SK-N-SH treated with all-trans-retinoic acid at 6 μM for 48 hours (cell line): ENCODE results near the gene ACTL9.

Experiments used
- CREB5 ChIP-seq: fragments of 250-450 bp; sonication (Bioruptor Pico); IDR thresholded peaks from 2 replicates; pipeline ENCODE4 v1.5.1; 2020; ENCODE audit warnings: low read depth, mild to moderate bottlenecking, moderate library complexity
- ESRRG ChIP-seq: fragments of 250-450 bp; sonication (Bioruptor Pico); IDR thresholded peaks from 2 replicates; pipeline ENCODE4 v1.6.1; 2021; ENCODE audit warnings: mild to moderate bottlenecking
- GLIS3 ChIP-seq: fragments of 250-450 bp; sonication (Bioruptor Pico); IDR thresholded peaks from 2 replicates; pipeline ENCODE4 v1.5.0; 2020; ENCODE audit warnings: mild to moderate bottlenecking, moderate library complexity
- TCF4 ChIP-seq: fragments of 250-450 bp; sonication (Bioruptor Pico); IDR thresholded peaks from 2 replicates; pipeline ENCODE4 v1.8.0; 2021; ENCODE audit warnings: mild to moderate bottlenecking, moderate library complexity, borderline replicate concordance
- ZFP30 ChIP-seq: fragments of 450-650 bp; formaldehyde crosslinking; IDR thresholded peaks from 2 replicates; pipeline ENCODE4 v1.5.0; 2022; ENCODE audit warnings: mild to moderate bottlenecking, moderate library complexity
- TF ChIP-seq, protein P1 (sequence below): fragments of 250-450 bp; sonication (Bioruptor Pico); IDR thresholded peaks from 2 replicates; pipeline ENCODE4 v1.8.0; 2020; ENCODE audit warnings: mild to moderate bottlenecking, moderate library complexity, borderline replicate concordance
- TF ChIP-seq, protein P2 (sequence below): fragments of 250-450 bp; sonication (Bioruptor Pico); IDR thresholded peaks from 2 replicates; pipeline ENCODE4 v1.5.0; 2020; ENCODE audit warnings: mild to moderate bottlenecking, moderate library complexity
- TF ChIP-seq, protein P3 (sequence below): fragments of 250-450 bp; sonication (Bioruptor Pico); IDR thresholded peaks from 2 replicates; pipeline ENCODE4 v1.8.0; 2021; ENCODE audit warnings: low read depth, mild to moderate bottlenecking, moderate library complexity, borderline replicate concordance

DNA sequence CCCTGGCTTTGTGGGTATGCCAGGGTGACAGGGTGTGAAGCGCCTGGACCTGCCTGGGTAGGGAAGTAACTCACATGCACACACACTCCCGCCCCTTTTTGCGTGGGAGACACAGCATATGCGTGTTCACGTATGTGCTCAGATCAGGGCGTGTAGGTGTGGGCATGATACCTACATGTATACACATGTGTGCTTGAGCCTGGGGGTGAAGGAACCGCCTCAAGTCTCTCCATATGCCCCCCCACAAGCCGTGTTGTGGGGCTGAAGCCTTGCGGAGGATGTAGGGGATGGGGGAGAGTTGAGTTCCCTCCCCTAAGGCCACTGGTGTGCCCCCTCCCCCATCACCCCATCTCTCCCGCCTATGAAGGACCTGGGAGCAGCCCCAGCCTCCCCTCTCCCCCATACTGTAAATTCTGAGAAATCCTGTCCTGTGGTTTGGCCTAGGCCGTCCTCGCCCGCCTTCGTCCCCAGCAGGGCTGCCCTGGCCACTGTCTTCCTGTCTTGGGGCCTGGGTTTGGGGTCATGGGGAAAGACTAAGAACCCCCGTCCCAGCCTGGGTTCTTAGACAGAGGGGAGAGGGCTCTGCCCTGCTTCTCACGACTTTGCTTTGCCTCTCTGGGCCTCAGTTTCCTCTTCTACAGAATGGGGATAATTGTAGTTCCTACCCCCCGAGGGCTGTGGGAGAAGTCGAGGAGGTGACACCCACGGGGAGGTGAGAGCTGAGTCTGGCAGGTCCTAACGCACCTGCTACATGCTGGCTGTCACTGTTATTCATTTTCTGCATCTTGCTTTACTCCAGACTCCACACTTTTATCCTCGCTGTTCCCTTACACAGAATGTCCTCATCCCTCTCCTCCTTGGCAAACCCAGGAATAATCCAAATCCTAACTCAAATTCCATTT, 14.3 kb downstream of the ACTL9 start:
- TF ChIP-seq ZFP30 (CRISPR knock-in tag) (no peak), CREB5 (CRISPR knock-in tag) (no peak), GLIS3 (CRISPR knock-in tag) (no peak), TCF4 (CRISPR knock-in tag) (no peak), ESRRG (CRISPR knock-in tag) (no peak)
- TF ChIP-seq, protein P1, sequence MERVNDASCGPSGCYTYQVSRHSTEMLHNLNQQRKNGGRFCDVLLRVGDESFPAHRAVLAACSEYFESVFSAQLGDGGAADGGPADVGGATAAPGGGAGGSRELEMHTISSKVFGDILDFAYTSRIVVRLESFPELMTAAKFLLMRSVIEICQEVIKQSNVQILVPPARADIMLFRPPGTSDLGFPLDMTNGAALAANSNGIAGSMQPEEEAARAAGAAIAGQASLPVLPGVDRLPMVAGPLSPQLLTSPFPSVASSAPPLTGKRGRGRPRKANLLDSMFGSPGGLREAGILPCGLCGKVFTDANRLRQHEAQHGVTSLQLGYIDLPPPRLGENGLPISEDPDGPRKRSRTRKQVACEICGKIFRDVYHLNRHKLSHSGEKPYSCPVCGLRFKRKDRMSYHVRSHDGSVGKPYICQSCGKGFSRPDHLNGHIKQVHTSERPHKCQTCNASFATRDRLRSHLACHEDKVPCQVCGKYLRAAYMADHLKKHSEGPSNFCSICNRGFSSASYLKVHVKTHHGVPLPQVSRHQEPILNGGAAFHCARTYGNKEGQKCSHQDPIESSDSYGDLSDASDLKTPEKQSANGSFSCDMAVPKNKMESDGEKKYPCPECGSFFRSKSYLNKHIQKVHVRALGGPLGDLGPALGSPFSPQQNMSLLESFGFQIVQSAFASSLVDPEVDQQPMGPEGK (CRISPR knock-in tag): no peak
- TF ChIP-seq, protein P2, sequence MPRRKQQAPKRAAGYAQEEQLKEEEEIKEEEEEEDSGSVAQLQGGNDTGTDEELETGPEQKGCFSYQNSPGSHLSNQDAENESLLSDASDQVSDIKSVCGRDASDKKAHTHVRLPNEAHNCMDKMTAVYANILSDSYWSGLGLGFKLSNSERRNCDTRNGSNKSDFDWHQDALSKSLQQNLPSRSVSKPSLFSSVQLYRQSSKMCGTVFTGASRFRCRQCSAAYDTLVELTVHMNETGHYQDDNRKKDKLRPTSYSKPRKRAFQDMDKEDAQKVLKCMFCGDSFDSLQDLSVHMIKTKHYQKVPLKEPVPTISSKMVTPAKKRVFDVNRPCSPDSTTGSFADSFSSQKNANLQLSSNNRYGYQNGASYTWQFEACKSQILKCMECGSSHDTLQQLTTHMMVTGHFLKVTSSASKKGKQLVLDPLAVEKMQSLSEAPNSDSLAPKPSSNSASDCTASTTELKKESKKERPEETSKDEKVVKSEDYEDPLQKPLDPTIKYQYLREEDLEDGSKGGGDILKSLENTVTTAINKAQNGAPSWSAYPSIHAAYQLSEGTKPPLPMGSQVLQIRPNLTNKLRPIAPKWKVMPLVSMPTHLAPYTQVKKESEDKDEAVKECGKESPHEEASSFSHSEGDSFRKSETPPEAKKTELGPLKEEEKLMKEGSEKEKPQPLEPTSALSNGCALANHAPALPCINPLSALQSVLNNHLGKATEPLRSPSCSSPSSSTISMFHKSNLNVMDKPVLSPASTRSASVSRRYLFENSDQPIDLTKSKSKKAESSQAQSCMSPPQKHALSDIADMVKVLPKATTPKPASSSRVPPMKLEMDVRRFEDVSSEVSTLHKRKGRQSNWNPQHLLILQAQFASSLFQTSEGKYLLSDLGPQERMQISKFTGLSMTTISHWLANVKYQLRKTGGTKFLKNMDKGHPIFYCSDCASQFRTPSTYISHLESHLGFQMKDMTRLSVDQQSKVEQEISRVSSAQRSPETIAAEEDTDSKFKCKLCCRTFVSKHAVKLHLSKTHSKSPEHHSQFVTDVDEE (CRISPR knock-in tag): no peak
- TF ChIP-seq, protein P3, sequence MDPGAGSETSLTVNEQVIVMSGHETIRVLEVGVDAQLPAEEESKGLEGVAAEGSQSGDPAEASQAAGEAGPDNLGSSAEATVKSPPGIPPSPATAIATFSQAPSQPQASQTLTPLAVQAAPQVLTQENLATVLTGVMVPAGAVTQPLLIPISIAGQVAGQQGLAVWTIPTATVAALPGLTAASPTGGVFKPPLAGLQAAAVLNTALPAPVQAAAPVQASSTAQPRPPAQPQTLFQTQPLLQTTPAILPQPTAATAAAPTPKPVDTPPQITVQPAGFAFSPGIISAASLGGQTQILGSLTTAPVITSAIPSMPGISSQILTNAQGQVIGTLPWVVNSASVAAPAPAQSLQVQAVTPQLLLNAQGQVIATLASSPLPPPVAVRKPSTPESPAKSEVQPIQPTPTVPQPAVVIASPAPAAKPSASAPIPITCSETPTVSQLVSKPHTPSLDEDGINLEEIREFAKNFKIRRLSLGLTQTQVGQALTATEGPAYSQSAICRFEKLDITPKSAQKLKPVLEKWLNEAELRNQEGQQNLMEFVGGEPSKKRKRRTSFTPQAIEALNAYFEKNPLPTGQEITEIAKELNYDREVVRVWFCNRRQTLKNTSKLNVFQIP (CRISPR knock-in tag): no peak
